Muscle of arm (tissue), 12 donors: Measurements from ENCODE around the gene MAEL. TPM values are rescaled to one million over a fixed set of nuclear protein-coding genes. Genes with fewer than 3 reads are reported as not detected.
A peak's percentile ranks its signal among the peaks of the same experiment; 100 is the strongest.
"Not testable (repeated sequence)": the region's sequence is repeated elsewhere in the genome, so short reads cannot be mapped to it uniquely, and the experiment has no call there.

Experiments
- DNase-seq: peaks from one replicate; pipeline ENCODE4 v3.0.0-alpha.2; 2013
- polyA plus RNA-seq, 12 donors: library from polyadenylated mRNA; unstranded; fragments of 120-200 nt; gene quantifications; one replicate each; pipeline ENCODE4 v1.2.1, GENCODE V29; 2013; ENCODE audit not compliant: insufficient read length in 12 of 12

The MAEL gene
- polyA plus RNA-seq, 12 donors: 0.20 to 1.1 (median 0.48) TPM; not detected in 2

DNA sequence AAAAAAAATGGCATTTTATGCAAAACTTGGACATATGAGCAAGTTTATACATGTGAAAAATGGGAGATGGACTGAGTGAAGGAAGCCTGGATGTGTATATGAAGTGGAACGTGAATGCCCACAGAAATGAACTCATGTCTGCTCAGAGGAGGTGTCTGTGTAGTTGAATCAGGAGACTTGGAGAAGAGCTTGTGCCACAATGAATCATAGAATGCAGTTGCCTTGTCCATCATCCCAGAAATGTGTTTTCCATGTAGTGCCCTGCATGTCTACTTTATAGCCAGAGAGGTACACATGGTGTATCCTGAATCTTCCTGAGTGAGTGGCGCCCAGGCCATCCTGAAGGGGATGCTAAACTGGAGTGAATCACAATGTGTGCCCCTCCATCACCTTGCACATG is 11.1 kb upstream of the MAEL start:
- DNase-seq: no peak

DNA sequence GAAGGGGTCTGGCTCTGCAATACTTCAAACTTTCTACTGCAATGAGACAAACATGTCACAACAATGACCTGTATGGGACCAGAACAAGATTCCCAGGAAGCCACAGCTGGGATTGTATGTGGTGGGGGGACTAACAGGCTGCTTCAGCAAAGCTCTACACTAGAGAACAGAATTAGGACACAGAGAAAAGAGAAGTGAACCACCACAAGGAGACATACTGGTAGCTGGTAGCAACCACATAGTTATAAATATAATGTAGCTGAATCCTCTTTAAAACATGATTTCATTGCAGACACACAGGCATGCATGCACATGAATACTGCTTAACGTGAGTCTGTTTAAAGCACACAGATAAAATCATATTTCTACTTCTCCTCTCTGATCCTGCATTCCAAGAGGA is 10.3 kb upstream of the MAEL start:
- DNase-seq: no peak

DNA sequence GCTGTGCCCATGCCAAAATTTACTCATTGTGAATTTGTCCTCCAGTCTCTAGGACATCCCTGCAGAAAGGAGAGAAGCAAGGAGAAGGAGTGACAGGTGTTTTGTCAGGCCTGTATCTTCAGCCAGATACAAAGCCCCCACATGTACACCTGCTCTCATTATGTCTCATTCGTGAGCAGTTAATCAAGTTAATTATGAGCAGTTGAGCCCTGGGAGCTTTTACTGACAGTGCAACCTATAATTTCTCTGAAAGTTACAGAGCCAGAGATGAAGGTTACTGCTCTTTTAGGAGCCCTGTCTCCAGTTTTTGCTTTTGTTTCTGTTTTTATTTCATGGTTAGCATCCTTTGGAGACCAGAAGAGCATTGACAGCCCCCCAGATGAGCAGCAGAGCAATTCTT is 8.7 kb upstream of the MAEL start:
- no peak for DNase-seq

DNA sequence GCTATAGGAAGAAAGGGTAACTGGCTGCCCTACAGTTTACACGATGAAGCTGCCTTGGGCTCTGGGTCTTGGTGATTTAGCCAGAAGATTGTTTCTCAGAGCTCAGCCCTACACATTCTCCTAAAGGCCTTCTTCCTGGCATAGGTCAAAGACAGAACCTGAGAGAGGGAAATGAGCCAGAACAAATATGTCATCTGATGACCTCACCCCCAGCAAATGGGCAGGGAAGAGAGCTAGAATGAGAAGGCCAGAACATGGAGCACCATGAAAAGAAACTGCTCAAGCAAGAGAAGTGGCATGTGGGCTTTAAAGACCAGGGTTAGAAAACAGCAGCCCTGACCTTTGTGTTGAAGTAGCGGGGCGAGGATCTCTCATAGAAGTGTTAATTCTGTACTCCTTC is 8.3 kb upstream of the MAEL start:
- DNase-seq: no peak

DNA sequence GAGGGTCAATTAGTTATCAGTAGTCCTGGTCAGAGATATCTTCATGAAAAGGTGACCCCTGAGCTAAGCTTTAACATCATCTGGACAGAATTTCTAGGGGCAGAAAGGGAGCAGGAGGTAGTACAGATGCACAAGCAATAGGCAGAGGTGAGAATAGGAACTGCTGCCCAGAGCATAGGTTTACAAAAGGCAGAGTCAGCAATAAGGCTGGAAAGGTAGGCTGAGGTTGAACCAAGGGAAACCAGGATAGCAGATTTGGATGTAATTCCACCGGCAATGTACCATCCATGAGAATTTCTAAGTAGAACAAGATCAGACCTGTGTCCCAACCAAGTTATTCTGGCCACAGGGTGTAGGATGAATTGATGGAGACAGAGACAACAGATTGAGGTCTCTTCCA is 7.5 kb upstream of the MAEL start:
- DNase-seq: no peak

DNA sequence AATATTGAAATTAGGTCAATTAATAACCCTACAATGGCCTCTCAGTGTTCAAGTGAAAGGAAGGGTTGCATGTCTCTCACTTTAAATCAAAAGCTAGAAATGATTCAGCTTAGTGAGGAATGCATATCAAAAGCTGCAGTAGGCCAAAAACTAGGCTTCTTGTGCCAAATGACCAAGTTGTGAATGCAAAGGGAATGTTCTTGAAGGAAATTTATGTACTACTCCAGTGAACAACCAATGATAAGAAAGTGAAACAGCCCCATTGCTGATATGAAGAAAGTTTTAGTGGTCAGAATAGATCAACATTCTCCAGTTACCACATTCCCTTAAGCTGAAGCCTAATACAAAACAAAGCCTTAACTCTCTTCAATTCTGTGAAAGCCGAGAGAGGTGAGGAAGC is 10.0 kb downstream of the MAEL start:
- DNase-seq: no peak

DNA sequence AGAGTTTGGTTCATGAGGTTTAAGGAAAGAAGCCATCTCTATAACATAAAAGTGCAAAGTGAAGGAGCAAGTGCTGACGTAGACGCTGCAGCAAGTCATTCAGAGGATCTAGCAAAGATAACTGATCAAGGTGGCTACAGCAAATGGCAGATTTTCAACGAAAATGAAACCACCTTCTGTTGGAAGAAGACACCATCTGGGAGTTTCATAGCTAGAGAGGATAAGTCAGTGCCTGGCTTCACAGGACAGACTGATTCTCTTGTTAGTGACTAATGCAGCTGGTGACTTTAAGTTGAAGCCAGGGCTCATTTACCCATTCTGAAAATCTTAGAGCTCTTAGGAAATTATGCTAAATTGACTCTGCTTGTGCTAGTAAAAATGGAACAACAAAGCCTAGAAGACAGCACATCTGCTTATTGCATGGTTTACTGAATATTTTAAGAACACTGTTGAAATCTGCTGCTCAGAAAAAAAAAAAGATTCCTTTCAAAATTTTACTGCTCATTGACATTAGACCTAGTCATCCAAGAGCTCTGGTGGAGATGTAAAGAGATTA is 10.5 kb downstream of the MAEL start:
- DNase-seq: no peak

DNA sequence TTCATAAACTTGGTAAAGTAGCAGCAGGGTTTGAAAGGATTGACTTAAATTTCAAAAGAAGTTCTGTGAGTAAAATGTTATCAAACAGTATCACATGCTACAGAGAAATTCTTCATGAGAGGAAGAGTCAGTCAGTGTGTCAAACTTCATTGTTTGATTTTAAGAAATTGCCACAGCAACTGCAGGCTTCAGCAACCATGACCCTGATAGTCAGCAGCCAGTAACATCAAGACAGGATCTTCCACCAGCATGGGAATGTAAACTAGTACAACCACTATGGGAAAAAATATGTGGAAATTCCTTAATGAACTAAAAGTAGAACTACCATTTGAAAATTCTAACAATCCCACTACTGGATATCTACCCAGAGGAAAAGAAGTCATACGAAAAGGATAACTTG is 11.5 kb downstream of the MAEL start:
- DNase-seq: no peak

DNA sequence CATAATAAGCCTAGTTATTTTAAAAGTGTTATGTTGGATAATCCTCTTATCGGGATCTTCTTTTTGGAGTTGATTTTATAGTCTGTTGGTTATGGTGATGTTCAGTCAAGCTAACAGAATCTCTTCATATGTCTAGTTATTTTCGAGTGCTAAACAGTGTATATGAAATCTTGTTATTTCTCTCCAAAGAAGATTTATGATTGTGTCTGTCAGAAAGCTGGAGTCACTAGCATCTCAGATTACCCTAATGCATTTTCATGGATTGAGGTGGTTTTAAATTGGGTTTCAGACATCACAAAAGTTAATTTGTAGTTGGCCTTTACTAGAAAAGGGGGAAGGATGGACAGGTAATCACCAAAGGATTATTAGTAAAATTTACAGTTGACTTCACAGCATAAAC is 13.3 kb downstream of the MAEL start:
- no peak for DNase-seq

DNA sequence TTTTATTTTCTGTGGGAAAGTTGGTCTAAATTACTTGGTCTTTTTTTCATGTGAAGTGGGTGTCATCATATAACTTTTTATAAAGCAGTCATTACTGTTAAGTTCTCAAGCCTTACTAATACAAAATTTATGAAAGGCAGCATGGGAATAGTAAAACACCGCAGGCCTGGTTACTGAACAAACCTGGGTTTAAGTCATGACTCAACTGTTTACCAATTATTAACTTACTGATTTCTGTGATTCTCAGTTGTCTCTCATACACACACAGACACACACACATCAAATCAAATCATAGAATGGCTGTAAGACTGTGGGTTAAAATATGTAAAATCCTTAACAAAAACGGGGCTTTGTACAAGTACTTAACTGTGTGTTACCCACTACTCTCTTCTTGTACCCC is 14.6 kb downstream of the MAEL start:
- no peak for DNase-seq

DNA sequence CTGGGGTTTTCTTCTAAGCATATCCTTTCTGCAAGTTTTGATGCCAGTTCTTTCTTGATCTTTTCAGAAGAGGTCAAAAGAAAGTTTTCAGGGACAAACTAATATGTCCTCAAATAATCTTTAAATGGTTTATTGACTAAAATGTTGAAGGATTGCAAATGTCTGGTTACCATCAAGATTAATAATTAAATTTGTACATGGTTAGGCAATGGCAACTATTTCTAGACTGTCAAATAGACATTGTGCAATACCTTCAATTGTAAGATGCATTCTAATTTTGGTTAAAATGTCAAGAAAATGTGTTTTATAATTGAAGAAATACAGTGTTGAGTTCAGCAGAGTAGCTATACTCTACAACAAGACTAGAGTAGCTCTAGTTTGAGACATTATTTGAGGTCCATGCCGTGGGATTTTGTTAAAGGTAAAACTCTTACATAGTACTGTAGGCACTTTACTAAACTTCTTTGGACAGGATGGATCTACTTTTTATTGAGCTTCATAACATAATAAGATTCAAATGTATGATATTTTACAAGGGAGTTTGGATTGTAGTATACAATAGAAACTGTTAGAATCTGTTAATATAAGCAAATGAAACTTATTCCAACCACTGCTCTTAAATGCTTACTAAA is 22.6 kb downstream of the MAEL start:
- no peak for DNase-seq

DNA sequence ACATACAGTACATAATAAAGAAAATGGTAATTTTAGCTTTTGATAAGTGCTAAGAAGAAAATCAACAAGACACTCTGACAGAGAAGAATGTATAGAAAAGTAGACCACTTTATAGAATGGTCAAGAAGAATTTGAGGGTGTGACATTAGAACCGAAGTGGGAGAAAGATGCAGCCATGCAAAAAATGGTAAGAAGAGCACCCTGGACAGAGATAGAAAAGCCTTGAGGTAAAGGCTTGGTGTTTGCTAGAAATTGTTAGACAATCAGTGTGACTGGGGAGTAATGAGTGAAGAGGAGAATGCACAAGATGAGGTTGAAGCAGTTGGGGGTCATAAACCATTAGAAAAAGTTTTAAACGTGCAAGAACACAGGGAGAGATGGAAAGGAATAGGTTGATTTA is 23.5 kb downstream of the MAEL start:
- DNase-seq: no peak

DNA sequence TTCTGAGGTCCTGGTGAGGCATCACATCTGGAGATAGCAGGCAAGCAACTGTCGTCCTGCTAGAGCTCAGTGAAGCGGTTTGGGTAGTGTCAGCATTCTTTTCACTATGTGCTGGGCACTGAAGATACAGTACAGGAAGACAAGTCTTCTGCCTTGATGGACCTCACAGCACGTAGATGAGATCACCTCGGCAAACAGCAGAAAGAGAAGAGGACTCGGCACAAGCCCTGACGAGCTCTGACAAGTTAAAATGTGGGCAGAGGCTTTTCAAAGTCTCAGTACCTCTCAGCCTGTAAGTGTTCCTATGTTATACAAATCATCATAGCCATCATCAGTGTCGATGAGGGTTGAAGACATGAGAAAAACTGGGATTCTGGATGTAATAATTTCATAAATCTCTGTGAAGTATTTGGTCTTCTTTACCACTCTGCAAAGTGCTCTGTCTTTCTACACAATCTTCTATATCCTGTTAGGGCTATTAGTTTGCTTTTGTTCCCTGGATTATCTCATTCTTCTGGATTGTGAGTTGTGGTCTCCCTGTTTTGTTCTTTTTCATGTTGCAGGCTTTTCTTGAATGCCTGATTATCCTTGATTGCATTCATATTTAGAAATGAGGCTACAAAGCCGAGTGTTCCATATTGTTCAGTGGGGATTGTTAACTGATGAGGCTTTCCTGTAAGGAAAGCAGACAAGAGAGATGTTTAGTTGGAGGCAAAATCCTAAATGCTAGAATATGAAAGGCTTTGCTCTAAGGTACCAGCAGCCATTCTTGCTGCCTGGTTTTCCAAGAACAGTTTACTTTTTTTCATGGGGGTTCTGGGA is 24.2 kb downstream of the MAEL start:
- no peak for DNase-seq

DNA sequence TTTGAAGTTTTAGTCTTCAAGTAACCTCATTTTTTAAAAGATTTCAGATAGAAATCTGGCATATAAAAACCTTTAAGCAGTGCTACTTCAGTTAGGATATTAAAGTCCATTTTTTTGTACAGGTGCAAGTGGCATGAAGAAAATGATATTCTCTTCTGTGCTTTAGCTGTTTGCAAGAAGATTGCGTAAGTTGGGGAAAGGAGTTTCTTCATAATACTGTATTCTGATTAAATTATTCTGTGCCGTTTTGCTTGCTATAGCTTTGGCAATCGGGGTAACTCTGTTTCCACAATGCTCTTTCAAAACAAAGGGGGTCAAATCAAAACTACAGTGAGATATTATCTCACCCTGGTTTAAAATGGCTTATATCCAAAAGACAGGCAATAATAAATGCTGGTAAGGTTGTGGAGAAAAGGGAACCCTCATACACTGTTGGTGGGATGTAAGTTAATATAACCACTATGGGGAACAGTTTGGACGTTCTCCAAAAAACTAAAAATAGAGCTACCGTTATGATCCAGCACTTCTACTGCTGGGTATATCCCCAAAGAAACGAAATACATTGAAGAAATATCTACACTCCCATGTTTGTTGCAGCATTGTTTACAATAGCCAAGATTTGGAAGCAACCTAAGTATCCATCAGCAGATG is 27.1 kb downstream of the MAEL start:
- DNase-seq: no peak

DNA sequence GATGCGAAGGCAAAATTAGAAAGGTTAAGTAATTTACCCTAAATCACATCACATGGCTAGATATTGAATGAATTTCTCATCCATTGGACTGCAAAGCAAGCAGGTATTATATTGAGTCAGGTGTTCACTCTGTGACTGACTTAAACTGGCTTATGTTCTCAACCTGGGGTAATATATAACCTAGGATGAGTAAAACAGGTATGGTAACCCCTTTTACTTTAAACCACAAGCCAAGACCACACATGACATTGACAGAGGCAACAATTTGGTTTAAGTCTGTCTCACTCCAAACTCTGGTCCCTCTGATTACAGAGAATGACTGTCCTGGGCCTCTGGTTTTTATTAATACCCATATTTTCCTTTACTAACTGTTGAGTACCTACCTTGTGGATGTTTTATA is 33.3 kb downstream of the MAEL start:
- no peak for DNase-seq

DNA sequence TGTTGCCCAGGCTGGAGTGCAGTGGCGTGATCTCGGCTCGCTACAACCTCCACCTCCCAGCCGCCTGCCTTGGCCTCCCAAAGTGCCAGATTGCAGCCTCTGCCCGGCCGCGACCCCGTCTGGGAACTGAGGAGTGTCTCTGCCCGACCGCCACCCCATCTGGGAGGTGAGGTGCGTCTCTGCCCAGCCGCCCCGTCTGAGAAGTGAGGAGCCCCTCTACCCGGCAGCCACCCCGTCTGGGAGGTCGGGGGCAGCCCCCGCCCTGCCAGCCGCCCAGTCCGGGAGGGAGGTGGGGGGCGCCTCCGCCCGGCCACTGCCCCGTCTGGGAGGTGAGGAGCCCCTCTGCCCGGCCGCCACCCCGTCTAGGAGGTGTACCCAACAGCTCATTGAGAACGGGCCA is 40.5 kb downstream of the MAEL start:
- not testable (repeated sequence) for DNase-seq

DNA sequence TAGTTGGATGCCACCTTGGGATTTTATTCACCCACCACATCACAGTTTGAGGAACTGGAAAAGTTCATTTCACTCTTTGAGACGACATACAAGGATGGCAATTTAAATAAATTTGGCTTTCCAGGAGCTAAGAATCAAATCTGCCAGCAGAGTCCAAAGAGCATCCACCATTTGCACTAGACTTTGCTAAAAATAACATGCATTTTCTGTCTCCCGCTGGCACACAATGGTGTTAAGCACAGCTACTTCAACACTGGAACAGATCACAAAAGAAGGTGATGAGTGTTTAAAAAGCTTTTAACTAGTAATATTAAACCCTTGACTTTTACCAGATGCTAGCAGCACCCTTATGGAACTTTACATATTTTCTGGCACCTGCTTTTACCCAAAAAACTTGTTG is 44.6 kb downstream of the MAEL start:
- no peak for DNase-seq

DNA sequence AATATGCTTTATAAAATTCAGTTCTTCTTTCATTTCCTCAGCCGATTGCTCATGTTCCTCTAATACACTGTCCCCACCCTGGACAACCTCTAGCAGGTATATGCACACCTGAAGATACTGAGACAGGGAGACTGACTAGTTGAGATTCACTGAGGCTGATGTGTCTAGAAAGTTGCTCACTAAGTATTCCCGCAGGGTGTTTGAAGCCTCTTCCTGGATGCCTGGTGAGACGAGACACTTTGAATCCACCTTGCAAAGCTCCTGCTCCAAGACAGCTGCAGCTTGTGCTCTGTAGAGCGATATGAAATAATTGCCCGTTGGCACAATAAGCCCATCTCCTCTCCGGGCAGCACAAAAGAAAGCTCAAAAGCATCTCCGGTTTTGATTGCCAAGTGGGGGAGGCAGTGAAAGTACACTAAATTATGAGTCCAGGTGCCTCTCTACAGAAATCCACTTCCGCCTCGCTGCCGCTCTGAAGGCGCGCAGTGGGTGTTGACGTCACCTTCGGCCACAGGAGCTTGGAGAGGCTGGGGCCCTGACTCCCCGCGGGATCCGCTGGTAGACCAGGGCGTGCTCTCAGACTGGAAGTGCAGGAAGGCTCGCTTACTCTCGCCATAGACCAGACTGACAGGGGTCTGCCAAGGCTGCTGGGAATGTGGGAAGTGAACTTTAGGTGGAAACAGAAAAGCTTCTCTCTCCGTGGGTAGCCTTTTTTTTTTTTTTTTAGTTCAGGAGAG is 54.8 kb downstream of the MAEL start:
- peak; percentile 13 for DNase-seq

DNA sequence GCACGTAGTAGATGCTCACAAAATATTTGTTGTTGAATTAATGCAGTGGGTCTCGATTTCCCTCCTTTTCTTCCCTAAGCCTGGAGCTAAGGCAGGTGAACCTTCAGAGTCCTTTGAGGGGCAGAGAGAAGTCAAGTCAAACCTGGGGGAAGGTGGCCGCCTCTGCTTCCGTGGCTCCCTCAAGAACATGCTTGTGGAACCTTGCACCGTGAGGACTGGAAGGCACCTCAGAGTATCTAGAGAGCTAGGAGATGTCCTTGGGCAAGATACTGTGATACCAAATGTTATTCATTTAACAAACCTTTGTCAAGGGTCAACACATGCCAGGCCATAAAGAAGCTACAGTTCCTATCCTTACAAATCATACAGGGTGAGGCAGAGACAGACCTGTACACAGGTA is 62.8 kb downstream of the MAEL start:
- no peak for DNase-seq

DNA sequence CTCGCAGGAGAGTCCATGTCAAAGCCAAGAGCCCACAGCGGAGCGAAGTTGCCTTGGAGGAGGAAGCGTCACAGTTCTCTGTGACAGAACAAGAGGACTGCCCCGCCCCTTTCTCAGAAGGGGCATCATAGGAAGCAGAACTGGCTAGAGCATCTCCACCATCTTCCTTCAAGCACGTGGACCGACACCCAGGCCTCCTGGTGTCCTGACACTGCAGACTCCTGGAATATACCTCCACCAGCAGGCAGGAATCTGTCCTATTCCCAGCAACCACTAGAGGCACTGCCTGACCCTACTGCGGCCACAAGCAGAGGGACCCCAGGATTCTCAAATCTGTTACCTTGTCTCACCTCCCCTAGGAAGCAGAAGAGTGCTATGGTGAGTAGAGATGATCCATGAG is 63.3 kb downstream of the MAEL start:
- DNase-seq: no peak

DNA sequence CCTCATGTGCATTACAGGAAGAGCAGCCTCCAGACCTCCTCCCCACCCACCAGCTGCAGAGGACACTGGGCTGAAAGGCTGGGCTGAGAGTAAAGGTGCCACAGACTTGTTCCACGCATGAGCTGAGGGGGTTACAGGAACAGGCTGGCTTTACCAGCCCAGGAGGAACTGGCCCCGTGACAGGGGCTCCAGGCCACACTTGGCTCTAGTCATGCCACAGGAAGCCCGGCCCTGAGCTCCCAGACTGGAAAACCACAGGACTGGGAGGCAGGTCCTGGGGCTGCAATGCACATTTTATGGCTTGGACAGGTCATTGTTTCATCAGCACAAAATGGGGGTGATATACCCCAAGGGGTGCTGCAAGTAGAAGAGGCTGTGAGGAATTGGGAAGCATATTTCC is 65.5 kb downstream of the MAEL start:
- no peak for DNase-seq

DNA sequence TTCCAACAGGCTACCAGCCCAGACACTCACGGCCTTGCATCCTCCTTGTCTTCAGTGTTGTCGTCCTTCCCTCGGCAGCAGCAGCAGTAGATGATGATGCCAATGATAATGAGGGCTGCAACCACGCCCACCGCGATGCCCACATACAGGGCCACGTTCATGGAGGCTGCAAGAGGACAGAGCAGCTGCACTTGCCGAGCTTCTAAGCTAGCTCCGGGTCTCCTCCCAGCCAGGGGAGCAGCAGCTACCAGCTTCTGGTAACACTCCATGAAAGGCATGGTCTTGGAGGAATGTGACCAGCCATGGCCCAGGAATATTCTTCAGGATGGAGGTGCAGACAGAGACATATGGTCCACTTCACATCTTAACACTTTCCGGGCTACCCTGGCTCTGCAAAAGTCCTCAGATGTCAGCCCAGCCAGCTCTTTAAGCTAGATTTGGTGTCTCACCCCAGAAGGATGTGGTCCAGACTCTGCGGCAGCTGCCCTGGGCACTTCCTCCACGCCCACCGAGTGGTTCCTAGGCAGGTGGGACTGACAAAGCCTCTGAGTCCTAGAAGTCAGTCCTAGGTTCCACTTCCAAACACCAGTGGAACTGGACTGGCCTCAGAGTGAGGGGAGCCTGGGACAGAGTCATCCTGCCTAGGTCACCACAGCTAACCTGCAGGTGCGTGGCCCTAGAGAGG is 66.0 kb downstream of the MAEL start:
- no peak for DNase-seq
